Common myeloid progenitor, CD34-positive (primary cell): ENCODE results near the gene CLDN18. TPM values are rescaled to one million over a fixed set of nuclear protein-coding genes. Genes with fewer than 3 reads are reported as not detected.
A peak's percentile ranks its signal among the peaks of the same experiment; 100 is the strongest.

Experiments used
- CTCF ChIA-PET: fragments of 350-600 bp; sonication (Branson Sonifier 250); formaldehyde crosslinking; loops from one replicate; lab custom pipeline; 2021; ENCODE audit warnings: antibody characterized with exemption; lab: Charles Lee
- POLR2A ChIA-PET: fragments of 350-600 bp; sonication (Branson Sonifier 250); formaldehyde crosslinking; loops from one replicate; lab custom pipeline; 2021; ENCODE audit warnings: antibody characterized with exemption; lab: Charles Lee
- DNase-seq, 3 donors: peaks; one replicate each; pipeline versions ENCODE4 v3.0.0 to v3.0.0-alpha.2; 2013
- H3K27ac ChIP-seq, 2 experiments: 1 replicate in 1 of 2; 2 replicates in 1 of 2; pipeline ENCODE4 v1.7.0; 2013; ENCODE audit warnings: inconsistent platforms in 2 of 2, low read length in 2 of 2, mild to moderate bottlenecking in 2 of 2, low read depth in 1 of 2, moderate library complexity in 1 of 2; ENCODE audit not compliant: severe bottlenecking in 2 of 2, insufficient read depth in 1 of 2, poor library complexity in 1 of 2
- H3K27me3 ChIP-seq, 5 experiments: replicated peaks in 2 of 5; 1 replicate in 3 of 5; 2 replicates in 2 of 5; pipeline versions ENCODE4 v1.6.1 to v1.7.0; 2013; ENCODE audit warnings: low read length in 4 of 5, mild to moderate bottlenecking in 2 of 5, moderate library complexity in 2 of 5, inconsistent platforms in 1 of 5; ENCODE audit not compliant: insufficient read depth in 5 of 5, control insufficient read depth in 4 of 5
- H3K36me3 ChIP-seq, 4 experiments: 1 replicate in 2 of 4; 2 replicates in 2 of 4; pipeline versions ENCODE4 v1.6.1 to v1.7.0; 2013; ENCODE audit warnings: low read length in 3 of 4, control low read depth in 1 of 4, mild to moderate bottlenecking in 1 of 4; ENCODE audit not compliant: control insufficient read depth in 4 of 4, insufficient read depth in 4 of 4
- H3K4me1 ChIP-seq, 4 experiments: 1 replicate in 3 of 4; 2 replicates in 1 of 4; pipeline versions ENCODE4 v1.6.1 to v1.7.1; 2013; ENCODE audit warnings: low read length in 3 of 4, mild to moderate bottlenecking in 3 of 4, control low read depth in 1 of 4, inconsistent platforms in 1 of 4, moderate library complexity in 1 of 4; ENCODE audit not compliant: control insufficient read depth in 4 of 4, insufficient read depth in 4 of 4; ENCODE audit errors: control extremely low read depth in 1 of 4
- H3K4me3 ChIP-seq, 7 experiments: 1 replicate in 4 of 7; 2 replicates in 3 of 7; pipeline versions ENCODE4 v1.5.1 to v1.7.0; 2013; ENCODE audit warnings: mild to moderate bottlenecking in 7 of 7, low read length in 6 of 7, moderate library complexity in 6 of 7, inconsistent platforms in 2 of 7, low read depth in 2 of 7, control low read depth in 1 of 7; ENCODE audit not compliant: insufficient read depth in 4 of 7, control insufficient read depth in 1 of 7; ENCODE audit errors: extremely low read depth in 1 of 7
- H3K9me3 ChIP-seq, 5 experiments: 1 replicate in 4 of 5; 2 replicates in 1 of 5; pipeline versions ENCODE4 v1.6.1 to v1.7.1; 2013; ENCODE audit warnings: low read length in 4 of 5, mild to moderate bottlenecking in 2 of 5, inconsistent platforms in 1 of 5, low read depth in 1 of 5, moderate library complexity in 1 of 5; ENCODE audit not compliant: control insufficient read depth in 4 of 5, insufficient read depth in 2 of 5; ENCODE audit errors: control extremely low read depth in 1 of 5
- WGBS: methylation state at CpG from one replicate; pipeline ENCODE4 v1.1.5; 2013; ENCODE audit not compliant: insufficient coverage; 5-methylcytosine and 5-hydroxymethylcytosine counted together
- polyA plus RNA-seq: library from polyadenylated mRNA; unstranded; fragments of 120-200 nt; gene quantifications from one replicate; pipeline ENCODE4 v1.2.1, GENCODE V29; 2013

CLDN18 gene
- 0.03 TPM for polyA plus RNA-seq

DNA sequence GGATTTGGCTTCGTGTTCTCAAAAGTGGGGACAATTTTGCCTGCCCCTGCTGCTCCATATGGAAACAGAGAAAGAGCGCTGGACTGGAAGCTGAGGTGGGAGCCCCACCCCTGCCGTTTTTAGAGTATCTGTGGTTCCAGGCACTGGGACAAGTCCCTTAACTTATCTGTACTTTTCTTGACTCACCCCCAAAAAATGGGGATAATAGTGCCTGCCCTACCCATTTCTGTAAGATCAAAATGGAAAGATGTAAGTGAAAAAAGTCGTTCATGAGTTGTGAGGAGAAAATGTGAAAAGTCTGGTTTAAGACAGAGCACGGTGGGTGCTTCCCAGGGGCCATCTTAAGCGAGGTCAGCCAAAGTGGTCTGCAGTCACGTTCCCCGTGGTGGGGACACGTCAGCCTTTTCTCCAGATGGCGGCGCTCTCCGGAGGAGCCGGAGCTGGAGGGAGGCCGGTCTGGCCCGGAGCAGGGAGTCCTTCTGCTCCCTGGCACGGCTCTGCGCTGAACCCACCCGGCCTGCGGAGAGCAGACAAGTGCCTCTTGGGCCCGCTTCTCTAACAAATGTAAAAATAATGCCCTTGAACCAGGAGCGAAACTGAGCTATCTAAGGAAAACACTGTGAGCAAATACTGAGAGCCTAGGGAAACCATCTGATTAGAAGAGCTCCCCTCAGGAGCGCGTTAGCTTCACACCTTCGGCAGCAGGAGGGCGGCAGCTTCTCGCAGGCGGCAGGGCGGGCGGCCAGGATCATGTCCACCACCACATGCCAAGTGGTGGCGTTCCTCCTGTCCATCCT is at the start of gene CLDN18:
Gene CLDN18 (plus strand): TSS at position 690 of the 797 bp plus-strand sequence. CDS start 61 bp downstream, at position 751.
- H3K4me1 ChIP-seq: no peaks in the 10 kb centered on the region
- H3K36me3 ChIP-seq: no peaks in the 10 kb centered on the region
- H3K27me3 ChIP-seq: peaks cover 0 to 8% (median 0%) of the 10 kb centered on the region in 5 experiments
- no peak for DNase-seq
- POLR2A ChIA-PET: no interaction called here
- H3K9me3 ChIP-seq: no peaks in the 10 kb centered on the region
- CTCF ChIA-PET: no interaction called here
- WGBS: 91% methylated on average over 28 of the region's 30 CpGs
- no peak within 1 kb of the TSS for H3K4me3 ChIP-seq
- H3K27ac ChIP-seq: no peak within 1 kb of the TSS

DNA sequence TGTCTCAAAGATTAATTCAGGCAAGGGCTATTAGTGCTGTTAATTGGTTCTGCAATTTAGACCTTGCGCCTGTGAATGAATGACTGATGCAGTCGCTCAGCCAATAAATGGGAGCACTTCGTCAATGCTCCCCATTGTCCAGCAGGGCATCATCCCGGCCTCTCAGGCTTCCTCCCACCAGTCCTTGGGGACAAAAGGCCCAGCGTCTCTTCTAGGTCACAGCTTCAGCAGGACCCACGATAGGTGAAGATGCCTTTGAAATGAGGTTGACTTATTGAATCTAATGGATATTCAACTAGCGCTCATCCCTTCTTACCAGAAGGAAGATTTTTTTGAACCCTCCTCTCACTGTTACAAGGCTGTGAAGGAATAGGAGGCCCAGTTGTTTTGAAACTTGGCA is 47.7 kb upstream of the CLDN18 start:
- H3K4me1 ChIP-seq: no peaks in the 10 kb centered on the region
- ChIA-PET CTCF (interaction anchor here (1.8 kb wide), 1 partner anchor 9 kb away, joined by 11 read pairs; no protein-coding TSS in a partner anchor), POLR2A (no interaction called here)
- no peak overlapping the region for H3K27ac ChIP-seq
- no peaks in the 10 kb centered on the region for H3K36me3 ChIP-seq
- no peak overlapping the region for H3K4me3 ChIP-seq
- no peaks in the 10 kb centered on the region for H3K9me3 ChIP-seq
- no peak for DNase-seq
- peaks cover 0 to 11% (median 0%) of the 10 kb centered on the region in 5 experiments for H3K27me3 ChIP-seq
- 100% methylated on average over 5 of the region's 7 CpGs for WGBS

DNA sequence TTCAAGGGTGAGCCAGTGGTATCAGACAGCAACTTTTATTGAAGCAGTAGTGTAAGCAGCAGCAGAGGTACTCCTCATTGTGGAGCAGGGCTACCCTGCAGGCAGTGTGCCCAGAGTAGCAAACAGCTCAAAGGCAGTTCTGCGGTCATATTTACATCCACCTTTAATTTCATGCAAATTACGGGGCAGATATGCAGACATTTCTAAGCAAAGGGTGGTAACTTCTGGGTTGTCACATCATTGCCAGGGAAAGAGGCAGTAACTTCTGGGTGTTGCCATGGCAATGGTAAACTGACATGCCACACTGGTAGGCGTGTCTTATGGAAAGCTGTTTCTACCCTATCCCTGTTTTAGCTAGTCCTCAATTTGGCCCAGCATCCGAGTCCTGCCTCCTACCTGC is 46.5 kb upstream of the CLDN18 start:
- Histone ChIP-seq H3K27ac (no peak overlapping the region), H3K9me3 (no peaks in the 10 kb centered on the region), H3K4me1 (no peaks in the 10 kb centered on the region), H3K4me3 (no peak overlapping the region), H3K27me3 (peaks cover 0 to 7% (median 0%) of the 10 kb centered on the region in 5 experiments), H3K36me3 (no peaks in the 10 kb centered on the region)
- ChIA-PET POLR2A (no interaction called here), CTCF (interaction anchor here (1.5 kb wide), 1 partner anchor 18 kb away, joined by 3 read pairs; no protein-coding TSS in a partner anchor)
- DNase-seq: no peak
- WGBS: 100% methylated on average over 2 of the region's 4 CpGs

- Histone ChIP-seq H3K4me3 (peak overlapping the region in 2 of 7 experiments; percentile 16 to 61), H3K27me3 (peaks cover 0 to 6% (median 0%) of the 10 kb centered on the region in 5 experiments), H3K4me1 (peaks cover 0 to 4% (median 0%) of the 10 kb centered on the region in 4 experiments), H3K9me3 (no peaks in the 10 kb centered on the region), H3K36me3 (no peaks in the 10 kb centered on the region), H3K27ac (no peak overlapping the region)
- POLR2A ChIA-PET: no interaction called here
- peak; percentile 36 to 64 (median 60) for DNase-seq
- 10% methylated on average over 16 of the region's 18 CpGs for WGBS
- CTCF ChIA-PET: interaction anchor here (0.7 to 2.5 kb wide), 5 partner anchors 10 to 938 kb away, joined by 3 to 11 read pairs (median 6); no protein-coding TSS in a partner anchor
These were observed 38.8 kb upstream of the CLDN18 start for GRCh38 chr3:137970914-137971831.

GRCh38 chr3:137972396-137972795 is 37.6 kb upstream of the CLDN18 start:
- no peaks in the 10 kb centered on the region for H3K36me3 ChIP-seq
- H3K4me1 ChIP-seq: peaks cover 0 to 4% (median 0%) of the 10 kb centered on the region in 4 experiments
- peaks cover 0 to 6% (median 0%) of the 10 kb centered on the region in 5 experiments for H3K27me3 ChIP-seq
- no peaks in the 10 kb centered on the region for H3K9me3 ChIP-seq
- DNase-seq: no peak
- no peak overlapping the region for H3K4me3 ChIP-seq
- ChIA-PET CTCF (interaction anchor here (2.5 kb wide), 1 partner anchor 11 kb away, joined by 11 read pairs; no protein-coding TSS in a partner anchor), POLR2A (no interaction called here)
- no peak overlapping the region for H3K27ac ChIP-seq
- WGBS: no CpG with 5 or more reads among the region's 1 CpG

DNA sequence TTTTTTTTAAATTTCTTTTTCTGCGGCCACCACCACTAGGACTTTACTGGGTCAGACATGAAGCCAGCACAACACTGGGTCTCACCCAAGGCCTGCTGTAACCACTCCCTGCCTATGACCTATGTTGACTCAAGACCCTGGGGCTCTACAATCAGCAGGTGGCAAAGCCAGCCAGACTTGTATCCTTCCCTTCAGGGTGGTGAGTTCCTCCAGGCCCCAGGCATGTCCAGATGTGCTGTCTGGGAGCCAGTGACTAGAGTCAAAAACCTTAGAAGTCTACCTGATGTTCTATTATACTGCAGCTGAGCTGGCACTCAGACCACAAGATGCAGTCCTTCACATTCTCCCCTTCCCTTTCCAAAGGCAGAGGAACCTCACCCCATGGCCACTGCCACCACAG is 31.6 kb upstream of the CLDN18 start:
- Histone ChIP-seq H3K4me3 (no peak overlapping the region), H3K4me1 (no peaks in the 10 kb centered on the region), H3K36me3 (no peaks in the 10 kb centered on the region), H3K27ac (no peak overlapping the region), H3K9me3 (peaks cover 0 to 5% (median 0%) of the 10 kb centered on the region in 5 experiments), H3K27me3 (no peaks in the 10 kb centered on the region)
- 100% methylated on average over 1 of the region's 1 CpG for WGBS
- ChIA-PET POLR2A (no interaction called here), CTCF (no interaction called here)
- no peak for DNase-seq
